CD4-positive, alpha-beta T cell treated with Interleukin-1 beta for 1 hour (primary cell): ENCODE data around the gene NOL3.

Source experiments
- DNase-seq, 2 donors: peaks; one replicate each; pipeline ENCODE4 v3.0.0-alpha.2; 2020 to 2022

Gene NOL3

DNA sequence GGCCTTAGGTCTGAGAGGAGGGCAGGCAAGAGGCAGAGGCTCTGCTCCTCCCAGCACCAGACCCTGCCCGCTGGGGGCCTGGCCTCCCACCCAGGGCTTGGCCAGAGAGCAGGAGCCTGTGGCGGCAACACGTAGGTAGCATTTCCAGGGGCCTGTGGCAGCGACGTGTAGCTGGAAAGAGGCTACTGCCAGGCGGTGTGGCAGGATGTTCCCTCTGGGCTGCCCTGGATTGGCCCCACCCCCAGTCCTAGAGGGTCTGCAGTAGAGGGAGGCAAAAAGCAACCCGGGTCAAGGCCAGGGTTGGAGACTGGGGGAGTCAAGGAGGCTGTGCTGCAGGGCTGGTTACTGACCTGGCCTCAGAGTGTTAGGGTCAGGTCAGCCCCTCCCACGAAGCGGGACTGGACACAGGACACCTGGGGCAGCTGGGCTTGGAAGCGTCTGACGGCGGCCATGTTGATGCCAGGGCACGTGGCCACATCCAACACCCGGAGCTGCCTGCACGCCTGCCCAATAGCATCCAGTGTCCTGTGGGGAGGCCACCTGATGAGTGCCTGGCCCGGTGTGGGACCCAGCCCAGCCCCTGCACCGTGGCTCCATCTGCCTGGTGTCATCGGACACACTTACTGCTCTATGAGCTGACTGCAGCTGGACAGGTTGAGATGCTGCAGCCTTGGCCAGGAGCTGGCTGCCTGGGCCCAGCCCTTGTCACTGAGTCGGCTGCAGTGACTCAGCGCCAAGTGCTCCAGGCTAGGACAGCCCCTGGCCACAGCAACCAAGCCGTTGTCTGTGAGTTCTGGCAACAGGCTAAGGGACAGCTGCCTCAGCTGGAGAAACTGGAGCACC, 37.1 kb downstream of the NOL3 start:
- DNase-seq = no peak

- DNase-seq = no peak
These were observed 38.0 kb downstream of the NOL3 start for GRCh38 chr16:67208154-67208896.

DNA sequence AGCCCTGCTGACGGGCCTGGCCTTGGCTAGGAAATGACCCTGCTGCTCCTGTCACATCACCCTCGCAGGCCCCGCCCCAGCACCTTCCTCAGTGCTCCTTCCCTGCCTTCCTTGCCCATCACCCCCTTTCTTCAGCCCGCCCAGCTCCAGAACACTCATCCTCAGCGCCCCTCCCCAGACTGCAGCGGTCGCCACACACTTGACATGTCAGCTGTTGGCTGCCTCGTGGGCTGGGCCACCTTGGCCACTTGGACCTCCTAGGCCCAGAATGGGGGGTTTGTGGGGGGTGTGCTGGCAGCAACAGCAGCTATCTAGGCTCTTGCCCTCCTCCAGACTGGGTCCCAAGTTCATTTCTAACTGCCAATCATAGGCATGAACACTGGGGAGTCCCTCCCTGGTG, 39.2 kb downstream of the NOL3 start:
- no peak for DNase-seq

- no peak for DNase-seq
These were observed 40.0 kb downstream of the NOL3 start for GRCh38 chr16:67210069-67210937.

- no peak for DNase-seq
These were observed 41.3 kb downstream of the NOL3 start for GRCh38 chr16:67211674-67212073.

DNA sequence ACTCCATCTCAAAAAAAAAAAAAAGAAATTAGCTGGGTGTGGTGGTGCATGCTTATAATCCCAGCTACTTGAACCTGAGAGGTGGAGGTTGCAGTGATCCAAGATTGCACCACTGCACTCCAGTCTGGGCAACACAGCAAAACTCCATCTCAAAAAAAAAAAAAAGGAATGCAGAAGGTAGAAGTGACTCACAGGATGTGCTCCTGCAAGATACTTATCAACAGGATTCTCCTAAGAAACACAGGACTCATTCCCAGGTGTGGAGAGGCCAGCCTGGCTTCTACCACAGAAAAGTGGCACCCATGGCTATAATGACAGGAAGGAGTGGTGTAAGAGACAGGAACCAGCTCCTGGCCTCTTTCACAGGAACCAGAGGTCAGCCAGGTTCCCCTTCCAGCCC, 42.4 kb downstream of the NOL3 start:
- no peak for DNase-seq

GRCh38 chr16:67213197-67214019, 43.1 kb downstream of the NOL3 start:
- no peak for DNase-seq

GRCh38 chr16:67215706-67216105, 45.4 kb downstream of the NOL3 start:
- DNase-seq = no peak

- peak in 1 of 2 donors; percentile 23 for DNase-seq
These were observed 46.5 kb downstream of the NOL3 start for GRCh38 chr16:67216612-67217490.

- no peak for DNase-seq
These were observed 53.7 kb downstream of the NOL3 start for GRCh38 chr16:67223992-67224391.
